ENCODE data around the gene FAM170B. TPM values are rescaled to one million over a fixed set of nuclear protein-coding genes. Genes with fewer than 3 reads are reported as not detected.

Gene FAM170B
- total RNA-seq, 2 experiments from 2014 or later = not detected

- Mint-ChIP-seq H3K4me3 (no peak overlapping the region), H3K9me3 (no peaks in the 10 kb centered on the region), H3K27ac (no peak overlapping the region), H3K27me3 (ENCODE audit: low read depth) (no peaks in the 10 kb centered on the region), H3K36me3 (ENCODE audit: low read depth) (no peaks in the 10 kb centered on the region), H3K4me1 (ENCODE audit: low read depth) (no peaks in the 10 kb centered on the region)
- CTCF ChIA-PET = no interaction called here
- intact Hi-C loops (cut with micrococcal nuclease) = no loop called here
- DNase-seq = no peak
These were observed 7.9 kb upstream of the FAM170B start for GRCh38 chr10:49141541-49142332.

DNA sequence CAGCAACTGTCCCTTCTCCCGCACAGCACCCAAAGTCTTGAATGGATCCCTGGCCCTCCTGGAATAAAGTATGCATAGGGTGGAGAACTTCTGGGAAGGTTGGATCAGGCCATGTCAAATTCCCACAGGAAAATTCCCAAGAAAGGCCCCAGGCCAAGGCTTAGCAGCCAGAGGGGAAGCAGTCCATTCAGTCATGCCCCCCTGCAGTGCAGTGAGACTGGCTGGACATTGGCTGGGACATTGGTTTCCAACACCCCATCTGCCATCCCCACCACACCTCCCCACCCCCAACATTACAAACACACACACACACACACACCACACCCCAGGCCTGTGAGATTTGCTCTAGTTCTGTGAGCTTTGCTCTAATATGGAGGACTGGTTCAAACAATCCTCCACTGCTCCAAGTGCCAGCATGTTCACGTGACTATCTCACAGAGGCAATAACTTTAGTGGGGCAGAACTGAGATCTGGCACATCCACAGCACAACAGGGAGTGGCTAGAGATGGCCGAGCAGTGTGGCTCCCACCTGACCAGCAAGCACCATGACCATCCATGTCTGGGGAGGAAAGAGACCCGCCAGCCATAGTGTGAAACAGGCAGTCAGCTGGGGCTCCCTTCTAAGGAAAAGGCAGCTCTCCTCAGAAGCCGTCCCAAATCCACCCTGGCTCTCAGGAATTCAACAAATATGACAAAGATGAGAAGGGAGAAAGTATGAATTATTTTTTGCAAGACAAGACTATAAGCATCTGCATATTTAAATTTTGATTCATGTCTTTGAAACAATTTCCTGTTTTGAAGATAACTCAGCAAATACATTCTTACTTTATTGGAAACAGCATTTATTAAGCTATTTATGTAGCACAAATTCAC, 6.7 kb upstream of the FAM170B start:
- intact Hi-C loops (cut with micrococcal nuclease) = no loop called here
- peaks cover 5% of the 10 kb centered on the region for H3K27me3 Mint-ChIP-seq (ENCODE audit: low read depth)
- H3K36me3 Mint-ChIP-seq (ENCODE audit: low read depth) = no peaks in the 10 kb centered on the region
- H3K4me1 Mint-ChIP-seq (ENCODE audit: low read depth) = no peaks in the 10 kb centered on the region
- no peaks in the 10 kb centered on the region for H3K9me3 Mint-ChIP-seq
- DNase-seq = no peak
- H3K4me3 Mint-ChIP-seq = no peak overlapping the region
- CTCF ChIA-PET = no interaction called here
- no peak overlapping the region for H3K27ac Mint-ChIP-seq

DNA sequence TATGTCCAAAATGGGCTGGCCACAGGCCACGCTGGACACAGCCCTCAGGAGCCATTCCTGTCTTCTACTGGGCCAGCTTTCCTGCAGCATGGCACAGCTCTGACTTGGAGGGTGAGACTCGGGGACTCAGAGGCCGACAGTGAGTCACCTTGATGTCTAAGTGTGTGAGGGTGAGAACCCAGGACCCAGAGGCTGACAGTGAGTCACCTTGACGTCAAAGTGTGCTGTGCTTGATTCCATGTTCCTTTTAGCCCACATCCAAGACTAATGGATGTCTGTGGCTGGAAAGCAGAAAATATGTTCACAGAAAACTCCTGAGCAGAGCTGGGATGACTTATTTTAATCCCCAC, 6.0 kb upstream of the FAM170B start:
- no peak overlapping the region for H3K27ac Mint-ChIP-seq
- H3K4me3 Mint-ChIP-seq = no peak overlapping the region
- CTCF ChIA-PET = no interaction called here
- peaks cover 6% of the 10 kb centered on the region for H3K27me3 Mint-ChIP-seq (ENCODE audit: low read depth)
- no peaks in the 10 kb centered on the region for H3K9me3 Mint-ChIP-seq
- no peaks in the 10 kb centered on the region for H3K36me3 Mint-ChIP-seq (ENCODE audit: low read depth)
- H3K4me1 Mint-ChIP-seq (ENCODE audit: low read depth) = no peaks in the 10 kb centered on the region
- intact Hi-C loops (cut with micrococcal nuclease) = no loop called here
- DNase-seq = no peak

DNA sequence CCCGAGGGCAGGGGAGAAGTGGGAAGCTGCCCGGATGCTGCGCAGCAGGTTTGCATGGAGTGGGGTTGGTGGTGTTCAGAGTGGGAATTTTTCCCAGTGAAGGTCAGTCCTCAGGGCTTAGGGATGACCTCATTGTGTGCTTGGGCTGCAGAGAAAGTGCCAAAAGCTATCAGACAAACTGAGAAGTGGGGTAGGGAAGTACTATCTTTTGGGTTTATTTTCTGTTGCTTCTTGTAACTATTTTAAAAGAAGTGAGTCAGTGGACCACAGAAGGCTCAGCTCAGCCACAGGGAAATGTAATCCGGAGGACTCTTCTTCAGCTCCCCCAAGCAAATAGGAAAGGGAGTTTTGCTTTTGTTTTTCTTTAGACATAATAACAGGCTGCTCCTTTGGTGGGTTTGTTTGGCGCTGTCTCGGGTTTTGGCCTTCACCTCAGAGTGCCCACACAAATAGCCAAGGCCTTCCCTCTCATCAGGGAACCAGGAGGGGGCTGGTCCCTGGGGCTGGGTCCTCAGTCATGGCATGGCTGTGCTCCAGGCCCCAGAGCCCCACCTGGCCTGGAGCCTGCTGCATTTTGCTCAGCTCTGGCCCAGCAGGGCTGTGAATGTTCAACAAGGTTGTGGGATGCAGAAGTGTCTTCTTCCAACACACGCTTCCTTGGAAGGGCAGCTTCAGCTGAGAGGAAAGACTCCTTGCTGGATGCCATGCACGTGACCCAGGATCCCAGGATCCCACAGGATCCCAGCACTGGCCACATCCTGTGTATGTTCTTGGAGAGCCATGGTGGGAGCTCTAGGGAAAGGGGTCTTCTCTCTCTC, 5.4 kb upstream of the FAM170B start:
- CTCF ChIA-PET = no interaction called here
- Mint-ChIP-seq H3K27me3 (ENCODE audit: low read depth) (peaks cover 11% of the 10 kb centered on the region), H3K36me3 (ENCODE audit: low read depth) (no peaks in the 10 kb centered on the region)

GRCh38 chr10:49138361-49138891, 4.6 kb upstream of the FAM170B start:
- DNase-seq = no peak
- H3K4me3 Mint-ChIP-seq = no peak overlapping the region
- no peaks in the 10 kb centered on the region for H3K36me3 Mint-ChIP-seq (ENCODE audit: low read depth)
- H3K9me3 Mint-ChIP-seq = no peaks in the 10 kb centered on the region
- H3K27me3 Mint-ChIP-seq (ENCODE audit: low read depth) = peaks cover 13% of the 10 kb centered on the region
- no peaks in the 10 kb centered on the region for H3K4me1 Mint-ChIP-seq (ENCODE audit: low read depth)
- H3K27ac Mint-ChIP-seq = no peak overlapping the region
- CTCF ChIA-PET = no interaction called here
- intact Hi-C loops (cut with micrococcal nuclease) = no loop called here

More for the DNA sequence above, 5.4 kb upstream of the FAM170B start:
- Mint-ChIP-seq H3K27ac (no peak overlapping the region), H3K4me3 (no peak overlapping the region), H3K9me3 (no peaks in the 10 kb centered on the region), H3K4me1 (ENCODE audit: low read depth) (no peaks in the 10 kb centered on the region)
- DNase-seq = no peak
- intact Hi-C loops (cut with micrococcal nuclease) = no loop called here

DNA sequence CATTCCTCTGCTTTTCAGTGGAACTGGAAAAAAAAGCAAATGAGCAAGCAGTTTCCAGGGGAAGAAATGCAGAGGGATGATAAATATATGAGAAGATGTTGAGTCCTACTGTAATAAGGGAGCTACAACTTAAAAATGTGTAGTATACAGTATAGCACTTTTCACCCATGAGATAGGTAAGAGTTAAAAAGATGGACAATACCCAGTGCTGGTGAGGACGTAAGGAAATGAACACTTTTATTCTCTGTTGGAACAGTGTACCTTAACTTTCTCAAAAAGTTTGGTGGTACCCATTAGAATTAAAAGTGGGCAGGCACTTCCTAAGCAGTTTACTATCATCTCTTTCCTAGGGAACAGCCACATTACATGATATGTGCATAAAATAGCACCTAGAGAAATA, 2.7 kb upstream of the FAM170B start:
- Mint-ChIP-seq H3K4me3 (no peak overlapping the region), H3K27me3 (ENCODE audit: low read depth) (peaks cover 13% of the 10 kb centered on the region), H3K4me1 (ENCODE audit: low read depth) (no peaks in the 10 kb centered on the region), H3K36me3 (ENCODE audit: low read depth) (no peaks in the 10 kb centered on the region), H3K9me3 (no peaks in the 10 kb centered on the region), H3K27ac (no peak overlapping the region)
- DNase-seq = no peak
- CTCF ChIA-PET = no interaction called here
- intact Hi-C loops (cut with micrococcal nuclease) = no loop called here

DNA sequence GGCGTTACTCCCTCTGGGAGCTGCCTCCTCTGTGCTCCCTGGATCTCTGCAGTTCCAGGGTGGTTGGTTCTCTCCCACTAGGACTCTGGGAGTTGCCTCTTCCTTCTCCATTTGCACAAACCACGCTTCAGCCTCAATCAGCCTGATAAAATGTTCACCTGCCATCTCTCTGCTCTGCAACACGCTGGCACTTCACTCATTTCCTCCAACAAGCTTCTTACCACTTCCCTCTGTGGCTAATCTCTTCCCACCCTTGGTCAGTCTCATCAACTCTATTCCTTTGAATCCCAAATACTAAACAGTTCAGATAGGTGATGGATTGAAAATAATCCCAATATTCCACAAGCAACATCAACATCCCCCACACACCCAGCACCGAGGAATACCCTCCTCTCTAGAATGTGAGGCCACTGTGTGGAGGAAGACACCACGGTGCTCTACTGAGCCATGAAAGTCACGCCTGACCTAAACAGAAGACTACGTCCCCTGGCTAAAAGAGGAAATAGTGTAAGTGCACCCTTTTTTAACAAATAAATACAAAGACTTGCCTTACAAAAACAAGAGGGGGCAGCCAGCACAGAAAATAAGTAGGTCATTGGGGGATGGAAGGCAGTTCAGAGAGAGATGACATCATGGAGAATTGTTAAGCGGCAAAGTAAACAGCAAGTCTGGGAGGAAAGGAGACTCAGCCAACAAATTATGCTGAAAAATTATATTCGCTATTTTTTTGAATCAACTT, 1.9 kb upstream of the FAM170B start:
- Mint-ChIP-seq H3K27me3 (ENCODE audit: low read depth) (peaks cover 13% of the 10 kb centered on the region), H3K4me1 (ENCODE audit: low read depth) (no peaks in the 10 kb centered on the region), H3K27ac (no peak overlapping the region), H3K4me3 (no peak overlapping the region), H3K36me3 (ENCODE audit: low read depth) (no peaks in the 10 kb centered on the region), H3K9me3 (no peaks in the 10 kb centered on the region)
- no peak for DNase-seq
- CTCF ChIA-PET = no interaction called here
- intact Hi-C loops (cut with micrococcal nuclease) = no loop called here

GRCh38 chr10:49134327-49134726, 506 bp upstream of the FAM170B start:
- intact Hi-C loops (cut with micrococcal nuclease) = no loop called here
- CTCF ChIA-PET = no interaction called here
- no peak overlapping the region for H3K4me3 Mint-ChIP-seq
- H3K9me3 Mint-ChIP-seq = no peaks in the 10 kb centered on the region
- H3K27me3 Mint-ChIP-seq (ENCODE audit: low read depth) = peaks cover 17% of the 10 kb centered on the region
- DNase-seq = no peak
- no peaks in the 10 kb centered on the region for H3K4me1 Mint-ChIP-seq (ENCODE audit: low read depth)
- no peak overlapping the region for H3K27ac Mint-ChIP-seq
- no peaks in the 10 kb centered on the region for H3K36me3 Mint-ChIP-seq (ENCODE audit: low read depth)

DNA sequence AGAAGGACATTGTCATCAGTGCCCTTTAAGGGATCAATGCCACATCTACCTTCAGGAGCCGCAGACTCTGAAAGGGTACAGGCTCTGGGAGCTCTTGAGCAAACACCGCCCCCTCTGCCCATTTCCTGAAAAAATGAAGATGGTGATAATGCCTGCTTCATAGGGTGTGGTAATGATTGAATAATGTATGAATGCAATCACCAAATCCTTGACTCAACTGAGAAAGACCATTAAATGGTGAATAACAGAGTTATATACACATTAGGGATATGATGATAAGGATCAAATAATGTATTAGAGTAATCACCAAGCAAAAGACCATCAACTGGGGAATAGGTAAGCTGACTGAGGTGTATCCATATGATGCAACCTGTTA, 1.5 kb downstream of the FAM170B start:
- no peak overlapping the region for H3K4me3 Mint-ChIP-seq
- no peaks in the 10 kb centered on the region for H3K9me3 Mint-ChIP-seq
- no peaks in the 10 kb centered on the region for H3K4me1 Mint-ChIP-seq (ENCODE audit: low read depth)
- H3K27me3 Mint-ChIP-seq (ENCODE audit: low read depth) = peaks cover 27% of the 10 kb centered on the region
- H3K36me3 Mint-ChIP-seq (ENCODE audit: low read depth) = no peaks in the 10 kb centered on the region
- CTCF ChIA-PET = no interaction called here
- DNase-seq = no peak
- intact Hi-C loops (cut with micrococcal nuclease) = no loop called here
- no peak overlapping the region for H3K27ac Mint-ChIP-seq

- CTCF ChIA-PET = no interaction called here
- peaks cover 27% of the 10 kb centered on the region for H3K27me3 Mint-ChIP-seq (ENCODE audit: low read depth)
- no peak for DNase-seq
- H3K4me1 Mint-ChIP-seq (ENCODE audit: low read depth) = no peaks in the 10 kb centered on the region
- no peaks in the 10 kb centered on the region for H3K36me3 Mint-ChIP-seq (ENCODE audit: low read depth)
- H3K4me3 Mint-ChIP-seq = no peak overlapping the region
- H3K9me3 Mint-ChIP-seq = no peaks in the 10 kb centered on the region
- intact Hi-C loops (cut with micrococcal nuclease) = no loop called here
- H3K27ac Mint-ChIP-seq = no peak overlapping the region
These were observed 2.1 kb downstream of the FAM170B start for GRCh38 chr10:49131507-49132361.

GRCh38 chr10:49129376-49129775, 4.4 kb downstream of the FAM170B start:
- Mint-ChIP-seq H3K36me3 (ENCODE audit: low read depth) (no peaks in the 10 kb centered on the region), H3K4me1 (ENCODE audit: low read depth) (no peaks in the 10 kb centered on the region), H3K27me3 (ENCODE audit: low read depth) (peaks cover 21% of the 10 kb centered on the region), H3K4me3 (no peak overlapping the region), H3K9me3 (no peaks in the 10 kb centered on the region), H3K27ac (no peak overlapping the region)
- no peak for DNase-seq
- intact Hi-C loops (cut with micrococcal nuclease) = no loop called here
- CTCF ChIA-PET = interaction anchor here (1.1 kb wide), 1 partner anchor 35 kb away, joined by 3 read pairs; no protein-coding TSS in a partner anchor
